Mesothelial cell of epicardium (in vitro differentiated cells): Measurements from ENCODE around the gene MEF2C. TPM values are rescaled to one million over a fixed set of nuclear protein-coding genes. Genes with fewer than 3 reads are reported as not detected.
"Not testable (repeated sequence)": the region's sequence is repeated elsewhere in the genome, so short reads cannot be mapped to it uniquely, and the experiment has no call there.

ENCODE experiments used
- DNase-seq, 2 experiments: peaks; one replicate each; pipeline ENCODE4 v3.0.0; 2021; ENCODE audit warnings: low spot score in 2 of 2; ENCODE audit not compliant: unreplicated experiment in 2 of 2
- H3K27ac Mint-ChIP-seq: 2 replicates; pipeline ENCODE4 v1.8.0; 2021; ENCODE audit warnings: mixed read lengths
- H3K27me3 Mint-ChIP-seq: 2 replicates; pipeline ENCODE4 v1.8.0; 2021; ENCODE audit warnings: low read depth, mixed read lengths
- H3K36me3 Mint-ChIP-seq: 2 replicates; pipeline ENCODE4 v1.8.0; 2021; ENCODE audit warnings: mixed read lengths
- H3K4me1 Mint-ChIP-seq: 2 replicates; pipeline ENCODE4 v1.8.0; 2021; ENCODE audit warnings: mixed read lengths
- H3K4me3 Mint-ChIP-seq: 2 replicates; pipeline ENCODE4 v1.8.0; 2021; ENCODE audit warnings: mild to moderate bottlenecking, moderate library complexity, mixed read lengths
- H3K9me3 Mint-ChIP-seq: 2 replicates; pipeline ENCODE4 v1.8.0; 2021; ENCODE audit warnings: mixed read lengths
- total RNA-seq: library from RNA; stranded (reverse); gene quantifications from 3 replicates; pipeline ENCODE4 v1.2.1, GENCODE V29; 2021
- TF ChIP-seq, protein P1 (sequence below): fragments of 200-600 bp; sonication (generic); IDR thresholded peaks from one replicate; pipeline ENCODE4 v1.5.0; 2021; ENCODE audit warnings: antibody characterized with exemption; ENCODE audit not compliant: unreplicated experiment

The MEF2C gene
- total RNA-seq, 1 donor from 2014 or later, result 9.1 TPM

DNA sequence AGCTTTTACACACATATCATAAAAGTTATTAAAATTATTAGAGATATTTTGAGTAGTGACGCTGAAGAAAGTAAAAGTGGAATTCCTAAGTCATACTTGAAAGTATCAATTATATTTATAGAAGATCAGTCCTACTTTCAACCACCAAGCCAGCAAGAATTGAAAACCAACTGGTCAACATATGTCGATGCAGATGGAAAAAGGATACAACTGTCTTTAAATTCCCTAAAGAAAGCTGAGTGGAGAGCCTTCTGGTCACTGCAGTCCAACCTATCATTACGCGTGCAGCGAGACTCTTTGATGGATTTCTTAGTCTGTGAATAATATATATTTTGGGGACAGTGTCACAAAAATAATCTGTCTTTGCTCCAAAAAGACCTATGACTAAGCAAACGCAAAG lies 15.3 kb downstream of the MEF2C start:
- TF ChIP-seq, protein P1, sequence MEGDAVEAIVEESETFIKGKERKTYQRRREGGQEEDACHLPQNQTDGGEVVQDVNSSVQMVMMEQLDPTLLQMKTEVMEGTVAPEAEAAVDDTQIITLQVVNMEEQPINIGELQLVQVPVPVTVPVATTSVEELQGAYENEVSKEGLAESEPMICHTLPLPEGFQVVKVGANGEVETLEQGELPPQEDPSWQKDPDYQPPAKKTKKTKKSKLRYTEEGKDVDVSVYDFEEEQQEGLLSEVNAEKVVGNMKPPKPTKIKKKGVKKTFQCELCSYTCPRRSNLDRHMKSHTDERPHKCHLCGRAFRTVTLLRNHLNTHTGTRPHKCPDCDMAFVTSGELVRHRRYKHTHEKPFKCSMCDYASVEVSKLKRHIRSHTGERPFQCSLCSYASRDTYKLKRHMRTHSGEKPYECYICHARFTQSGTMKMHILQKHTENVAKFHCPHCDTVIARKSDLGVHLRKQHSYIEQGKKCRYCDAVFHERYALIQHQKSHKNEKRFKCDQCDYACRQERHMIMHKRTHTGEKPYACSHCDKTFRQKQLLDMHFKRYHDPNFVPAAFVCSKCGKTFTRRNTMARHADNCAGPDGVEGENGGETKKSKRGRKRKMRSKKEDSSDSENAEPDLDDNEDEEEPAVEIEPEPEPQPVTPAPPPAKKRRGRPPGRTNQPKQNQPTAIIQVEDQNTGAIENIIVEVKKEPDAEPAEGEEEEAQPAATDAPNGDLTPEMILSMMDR, result no peak
- Mint-ChIP-seq H3K4me1 (no peaks in the 10 kb centered on the region), H3K4me3 (no peak overlapping the region), H3K9me3 (no peaks in the 10 kb centered on the region), H3K27ac (no peak overlapping the region), H3K27me3 (no peaks in the 10 kb centered on the region), H3K36me3 (no peaks in the 10 kb centered on the region)
- DNase-seq, result no peak

DNA sequence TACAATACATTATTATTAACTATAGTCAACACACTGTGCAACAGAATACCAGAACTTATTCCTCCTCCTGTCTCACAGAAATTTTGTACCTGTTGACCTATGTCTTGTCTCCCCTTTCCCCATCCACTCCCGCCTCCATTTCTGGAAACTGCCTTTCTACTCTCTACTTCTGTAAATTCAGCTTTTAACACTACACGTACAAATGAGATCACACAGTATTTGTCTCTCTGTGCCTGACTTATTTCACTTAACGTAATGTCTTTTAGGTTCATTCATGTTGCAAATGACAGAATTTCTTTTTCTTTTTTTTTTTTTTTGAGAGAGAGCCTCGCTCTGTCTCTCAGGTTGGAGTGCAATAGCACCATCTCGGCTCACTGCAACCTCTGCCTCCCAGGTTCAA lies 19.5 kb downstream of the MEF2C start:
- no peak overlapping the region for H3K4me3 Mint-ChIP-seq
- H3K27ac Mint-ChIP-seq, result no peak overlapping the region
- TF ChIP-seq, protein P1, result no peak
- H3K9me3 Mint-ChIP-seq, result no peaks in the 10 kb centered on the region
- no peaks in the 10 kb centered on the region for H3K36me3 Mint-ChIP-seq
- peaks cover 7% of the 10 kb centered on the region for H3K4me1 Mint-ChIP-seq
- no peak for DNase-seq
- H3K27me3 Mint-ChIP-seq, result no peaks in the 10 kb centered on the region

DNA sequence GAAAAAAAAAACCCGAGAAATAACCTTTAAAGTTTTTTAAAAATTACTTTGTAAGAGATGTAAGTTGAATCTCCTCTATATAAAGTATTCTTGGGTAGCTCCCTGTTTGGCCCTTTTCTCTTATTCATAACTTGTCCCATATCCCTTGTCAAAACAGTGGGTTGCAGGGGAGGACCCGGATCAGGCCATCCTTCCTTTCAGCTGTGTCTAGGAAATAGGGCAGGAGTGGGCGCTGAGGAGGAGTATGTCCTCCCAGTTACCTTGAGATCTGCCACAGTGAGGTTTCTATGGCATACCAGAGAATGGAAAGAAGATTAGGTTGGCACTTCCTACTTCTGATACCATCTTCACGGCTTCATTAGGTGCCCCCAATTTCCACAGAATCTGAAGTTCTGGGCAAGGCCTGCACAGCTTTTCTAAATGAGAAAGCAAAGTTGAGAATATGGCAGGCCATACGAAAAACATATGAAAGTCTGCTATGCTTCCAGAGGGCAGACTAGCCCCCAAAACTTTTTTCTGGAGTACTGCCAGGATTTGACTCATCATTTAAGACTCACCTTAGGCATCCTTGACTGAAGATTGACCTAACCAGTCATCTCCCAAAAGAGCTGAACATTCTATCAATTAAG lies 20.3 kb downstream of the MEF2C start:
- no peak for DNase-seq
- H3K9me3 Mint-ChIP-seq, result no peaks in the 10 kb centered on the region
- no peak overlapping the region for H3K4me3 Mint-ChIP-seq
- peaks cover 7% of the 10 kb centered on the region for H3K4me1 Mint-ChIP-seq
- peaks cover 2% of the 10 kb centered on the region for H3K36me3 Mint-ChIP-seq
- H3K27ac Mint-ChIP-seq, result no peak overlapping the region
- TF ChIP-seq, protein P1, result no peak
- no peaks in the 10 kb centered on the region for H3K27me3 Mint-ChIP-seq

DNA sequence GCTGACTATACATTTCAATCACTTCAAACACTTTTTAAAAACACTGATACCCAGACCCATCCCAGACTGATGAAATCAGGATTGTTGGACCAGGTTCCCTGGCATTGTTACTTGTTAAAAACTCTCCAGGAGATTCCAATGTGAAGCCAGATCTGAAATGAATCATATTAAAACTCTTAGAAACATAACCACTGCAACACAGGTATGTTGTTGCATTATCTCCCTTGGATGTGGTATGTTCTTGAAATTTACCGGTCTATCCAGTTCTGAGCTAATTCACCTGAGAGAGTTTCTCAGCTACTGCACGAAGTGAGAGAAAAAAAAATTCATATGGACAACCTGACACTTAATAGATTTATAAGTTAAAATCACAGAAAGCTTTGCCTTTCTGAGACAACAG lies 21.8 kb downstream of the MEF2C start:
- no peak overlapping the region for H3K4me3 Mint-ChIP-seq
- no peaks in the 10 kb centered on the region for H3K27me3 Mint-ChIP-seq
- TF ChIP-seq, protein P1, result no peak
- no peak for DNase-seq
- peaks cover 7% of the 10 kb centered on the region for H3K4me1 Mint-ChIP-seq
- peaks cover 6% of the 10 kb centered on the region for H3K36me3 Mint-ChIP-seq
- no peak overlapping the region for H3K27ac Mint-ChIP-seq
- peaks cover 4% of the 10 kb centered on the region for H3K9me3 Mint-ChIP-seq

DNA sequence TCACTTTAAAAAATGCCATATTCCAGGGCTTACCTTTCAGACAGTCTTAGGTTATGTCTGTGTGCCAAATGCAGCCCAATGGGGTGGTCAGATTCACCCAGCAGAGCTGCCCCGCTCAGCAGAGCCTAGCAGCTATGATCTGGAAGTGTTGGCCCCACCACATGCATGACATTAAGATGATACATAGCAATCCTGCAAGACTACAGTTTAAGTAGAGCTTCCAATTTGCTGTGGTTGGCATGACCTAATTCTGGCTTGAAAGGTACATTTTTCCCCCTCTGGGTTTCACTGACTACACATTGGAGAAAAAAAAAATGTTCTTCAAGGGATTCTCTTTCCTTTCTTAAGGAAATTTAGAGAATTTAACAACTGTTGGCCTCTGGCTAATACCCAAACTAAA lies 22.5 kb downstream of the MEF2C start:
- no peak for DNase-seq
- Mint-ChIP-seq H3K27ac (no peak overlapping the region), H3K36me3 (peaks cover 10% of the 10 kb centered on the region), H3K4me3 (no peak overlapping the region), H3K9me3 (peaks cover 10% of the 10 kb centered on the region), H3K4me1 (peaks cover 7% of the 10 kb centered on the region), H3K27me3 (no peaks in the 10 kb centered on the region)
- TF ChIP-seq, protein P1, result no peak

DNA sequence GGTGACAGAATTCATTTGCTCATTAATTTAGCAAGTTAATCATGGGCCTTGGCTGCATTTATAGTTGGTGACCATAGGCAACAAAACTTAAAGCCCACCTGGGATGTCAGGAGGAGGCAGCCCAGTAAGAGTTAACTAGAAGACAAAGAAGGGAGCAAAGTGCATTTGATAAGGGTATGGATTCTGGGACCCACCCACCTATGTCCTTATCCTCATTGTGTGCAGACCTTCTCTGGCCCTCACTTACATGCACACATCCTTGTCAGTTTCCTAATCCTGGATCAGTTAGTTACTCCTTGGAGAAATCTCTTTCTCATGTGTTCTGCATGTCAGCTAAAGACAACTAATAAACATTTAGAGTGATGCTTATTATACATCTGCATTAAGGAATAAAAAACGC lies 24.6 kb downstream of the MEF2C start:
- Mint-ChIP-seq H3K27me3 (no peaks in the 10 kb centered on the region), H3K36me3 (peaks cover 10% of the 10 kb centered on the region), H3K27ac (no peak overlapping the region), H3K4me3 (no peak overlapping the region), H3K9me3 (peaks cover 12% of the 10 kb centered on the region), H3K4me1 (peaks cover 7% of the 10 kb centered on the region)
- TF ChIP-seq, protein P1, result no peak
- DNase-seq, result no peak

DNA sequence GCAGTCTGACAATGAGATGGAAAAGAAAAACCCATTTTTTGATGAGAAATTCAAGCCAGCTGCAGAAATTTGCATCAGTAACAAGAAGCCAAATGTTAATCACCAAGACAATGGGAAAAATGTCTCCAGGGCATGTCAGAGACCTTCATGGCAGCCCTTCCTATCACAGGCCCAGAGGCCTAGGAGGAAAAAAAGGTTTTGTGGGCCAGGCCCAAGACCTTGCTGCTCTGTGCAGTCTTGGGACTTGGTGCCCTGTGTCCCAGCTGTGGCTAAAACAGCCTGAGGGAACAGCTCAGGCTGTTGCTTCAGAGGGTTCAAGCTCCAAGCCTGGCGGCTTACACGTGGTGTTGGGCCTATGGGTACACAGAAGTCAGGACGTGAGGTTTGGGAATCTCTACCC lies 26.6 kb downstream of the MEF2C start:
- H3K4me1 Mint-ChIP-seq, H3K27me3 Mint-ChIP-seq, DNase-seq, H3K4me3 Mint-ChIP-seq, H3K27ac Mint-ChIP-seq: not testable (repeated sequence)
- peaks cover 12% of the 10 kb centered on the region for H3K9me3 Mint-ChIP-seq
- peaks cover 10% of the 10 kb centered on the region for H3K36me3 Mint-ChIP-seq
